Muscle layer of colon (tissue), 2 donors: ENCODE results near the gene SLC39A12.
A peak's percentile ranks its signal among the peaks of the same experiment; 100 is the strongest.

Experiments used
- H3K27ac ChIP-seq: one replicate; pipeline ENCODE4 v1.7.0; 2013; ENCODE audit warnings: low read depth, mild to moderate bottlenecking, low read length, moderate library complexity
- H3K27me3 ChIP-seq, 2 donors: one replicate each; pipeline ENCODE4 v1.7.0; 2013; ENCODE audit warnings: low read length in 2 of 2, mild to moderate bottlenecking in 2 of 2; ENCODE audit not compliant: insufficient read depth in 2 of 2, control insufficient read depth in 1 of 2
- H3K36me3 ChIP-seq: one replicate; pipeline ENCODE4 v1.7.0; 2013; ENCODE audit warnings: mild to moderate bottlenecking, low read length; ENCODE audit not compliant: insufficient read depth
- H3K4me1 ChIP-seq: one replicate; pipeline ENCODE4 v1.7.0; 2013; ENCODE audit warnings: mild to moderate bottlenecking, low read length; ENCODE audit not compliant: insufficient read depth
- H3K4me3 ChIP-seq, 2 donors: one replicate each; pipeline ENCODE4 v1.7.0; 2013; ENCODE audit warnings: low read length in 2 of 2, low read depth in 1 of 2, mild to moderate bottlenecking in 1 of 2, moderate library complexity in 1 of 2
- H3K9ac ChIP-seq: one replicate; pipeline ENCODE4 v1.7.0; 2013; ENCODE audit warnings: low read length
- H3K9me3 ChIP-seq: one replicate; pipeline ENCODE4 v1.7.0; 2013; ENCODE audit warnings: mild to moderate bottlenecking, low read length
- donor health status: abdominal sarcoma.
- donor health status: Adenocarcinoma of cecum.

The SLC39A12 gene

GRCh38 chr10:18005781-18006456 is 54.2 kb downstream of the SLC39A12 start:
- no peaks in the 10 kb centered on the region for H3K36me3 ChIP-seq
- H3K27me3 ChIP-seq, result no peaks in the 10 kb centered on the region
- H3K4me3 ChIP-seq, result no peak overlapping the region
- no peaks in the 10 kb centered on the region for H3K9me3 ChIP-seq
- no peak overlapping the region for H3K27ac ChIP-seq
- H3K9ac ChIP-seq, result no peak overlapping the region
- no peaks in the 10 kb centered on the region for H3K4me1 ChIP-seq

GRCh38 chr10:18008986-18009385 is 57.3 kb downstream of the SLC39A12 start:
- H3K27ac ChIP-seq, result no peak overlapping the region
- H3K36me3 ChIP-seq, result no peaks in the 10 kb centered on the region
- H3K4me3 ChIP-seq, result no peak overlapping the region
- no peaks in the 10 kb centered on the region for H3K9me3 ChIP-seq
- no peaks in the 10 kb centered on the region for H3K4me1 ChIP-seq
- H3K9ac ChIP-seq, result no peak overlapping the region
- no peaks in the 10 kb centered on the region for H3K27me3 ChIP-seq

GRCh38 chr10:18010050-18010449 is 58.3 kb downstream of the SLC39A12 start:
- no peaks in the 10 kb centered on the region for H3K36me3 ChIP-seq
- H3K27ac ChIP-seq, result no peak overlapping the region
- no peaks in the 10 kb centered on the region for H3K4me1 ChIP-seq
- H3K4me3 ChIP-seq, result no peak overlapping the region
- no peaks in the 10 kb centered on the region for H3K27me3 ChIP-seq
- H3K9ac ChIP-seq, result no peak overlapping the region
- no peaks in the 10 kb centered on the region for H3K9me3 ChIP-seq

GRCh38 chr10:18020523-18020922 is 68.8 kb downstream of the SLC39A12 start:
- Histone ChIP-seq H3K4me3 (no peak overlapping the region), H3K4me1 (no peaks in the 10 kb centered on the region), H3K9me3 (no peaks in the 10 kb centered on the region), H3K9ac (no peak overlapping the region), H3K36me3 (no peaks in the 10 kb centered on the region), H3K27ac (no peak overlapping the region), H3K27me3 (no peaks in the 10 kb centered on the region)

GRCh38 chr10:18021725-18022480 is 70.2 kb downstream of the SLC39A12 start:
- Histone ChIP-seq H3K4me1 (no peaks in the 10 kb centered on the region), H3K27ac (no peak overlapping the region), H3K27me3 (no peaks in the 10 kb centered on the region), H3K4me3 (no peak overlapping the region), H3K36me3 (no peaks in the 10 kb centered on the region), H3K9ac (no peak overlapping the region), H3K9me3 (no peaks in the 10 kb centered on the region)

GRCh38 chr10:18043148-18044006 is 91.7 kb downstream of the SLC39A12 start:
- H3K9me3 ChIP-seq, result no peaks in the 10 kb centered on the region
- H3K9ac ChIP-seq, result no peak overlapping the region
- H3K27me3 ChIP-seq, result no peaks in the 10 kb centered on the region
- H3K4me3 ChIP-seq, result no peak overlapping the region
- H3K36me3 ChIP-seq, result no peaks in the 10 kb centered on the region
- no peak overlapping the region for H3K27ac ChIP-seq
- H3K4me1 ChIP-seq, result no peaks in the 10 kb centered on the region

- Histone ChIP-seq H3K27ac (no peak overlapping the region), H3K4me1 (no peaks in the 10 kb centered on the region), H3K27me3 (no peaks in the 10 kb centered on the region), H3K9me3 (no peaks in the 10 kb centered on the region), H3K9ac (no peak overlapping the region), H3K36me3 (no peaks in the 10 kb centered on the region), H3K4me3 (no peak overlapping the region)
Observed at GRCh38 chr10:18044976-18045720, 93.4 kb downstream of the SLC39A12 start.

- no peaks in the 10 kb centered on the region for H3K36me3 ChIP-seq
- no peaks in the 10 kb centered on the region for H3K27me3 ChIP-seq
- no peak overlapping the region for H3K9ac ChIP-seq
- no peaks in the 10 kb centered on the region for H3K9me3 ChIP-seq
- H3K4me3 ChIP-seq, result no peak overlapping the region
- H3K4me1 ChIP-seq, result no peaks in the 10 kb centered on the region
- no peak overlapping the region for H3K27ac ChIP-seq
Observed at GRCh38 chr10:18056583-18056982, 104.9 kb downstream of the SLC39A12 start.

GRCh38 chr10:18059826-18060559 is 108.3 kb downstream of the SLC39A12 start:
- Histone ChIP-seq H3K27ac (peak overlapping the region; percentile 22), H3K36me3 (no peaks in the 10 kb centered on the region), H3K27me3 (no peaks in the 10 kb centered on the region), H3K9ac (no peak overlapping the region), H3K4me3 (no peak overlapping the region), H3K4me1 (no peaks in the 10 kb centered on the region), H3K9me3 (no peaks in the 10 kb centered on the region)

- Histone ChIP-seq H3K36me3 (no peaks in the 10 kb centered on the region), H3K4me1 (no peaks in the 10 kb centered on the region), H3K4me3 (no peak overlapping the region), H3K9ac (no peak overlapping the region), H3K9me3 (no peaks in the 10 kb centered on the region), H3K27me3 (no peaks in the 10 kb centered on the region), H3K27ac (no peak overlapping the region)
Observed at GRCh38 chr10:18066947-18067346, 115.2 kb downstream of the SLC39A12 start.
